Middle frontal gyrus (tissue), 1 donor: ENCODE measurements around the gene CACNA2D1.

Experiments used
- DNase-seq: peaks from one replicate; pipeline ENCODE4 v3.0.0-alpha.2; 2015; ENCODE audit warnings: low spot score; ENCODE audit errors: extremely low spot score

Gene CACNA2D1

GRCh38 chr7:82114237-82114636, 329.3 kb downstream of the CACNA2D1 start:
- DNase-seq = no peak

- DNase-seq = no peak
Observed at GRCh38 chr7:82110146-82110840, 333.3 kb downstream of the CACNA2D1 start.

- DNase-seq = no peak
Observed at GRCh38 chr7:82109288-82109687, 334.3 kb downstream of the CACNA2D1 start.

- DNase-seq = no peak
Observed at GRCh38 chr7:82106201-82106600, 337.4 kb downstream of the CACNA2D1 start.

- no peak for DNase-seq
Observed at GRCh38 chr7:82105463-82105862, 338.1 kb downstream of the CACNA2D1 start.

- no peak for DNase-seq
Observed at GRCh38 chr7:82098414-82098813, 345.2 kb downstream of the CACNA2D1 start.

GRCh38 chr7:82091126-82091684, 352.4 kb downstream of the CACNA2D1 start:
- no peak for DNase-seq

GRCh38 chr7:82087099-82087498, 356.5 kb downstream of the CACNA2D1 start:
- no peak for DNase-seq

- no peak for DNase-seq
Observed at GRCh38 chr7:82085116-82085515, 358.5 kb downstream of the CACNA2D1 start.

GRCh38 chr7:82081644-82082224, 361.8 kb downstream of the CACNA2D1 start:
- DNase-seq = no peak

- DNase-seq = no peak
Observed at GRCh38 chr7:82080254-82080927, 363.2 kb downstream of the CACNA2D1 start.

GRCh38 chr7:82079527-82079926, 364.1 kb downstream of the CACNA2D1 start:
- DNase-seq = no peak

GRCh38 chr7:82078807-82079206, 364.8 kb downstream of the CACNA2D1 start:
- no peak for DNase-seq

- no peak for DNase-seq
Observed at GRCh38 chr7:82071468-82071867, 372.1 kb downstream of the CACNA2D1 start.

- DNase-seq = no peak
Observed at GRCh38 chr7:82067628-82068264, 375.8 kb downstream of the CACNA2D1 start.

- DNase-seq = no peak
Observed at GRCh38 chr7:82057476-82057875, 386.1 kb downstream of the CACNA2D1 start.

- DNase-seq = no peak
Observed at GRCh38 chr7:82056282-82056681, 387.3 kb downstream of the CACNA2D1 start.

GRCh38 chr7:82054544-82054943, 389.0 kb downstream of the CACNA2D1 start:
- DNase-seq = no peak

- no peak for DNase-seq
Observed at GRCh38 chr7:82053453-82054032, 390.0 kb downstream of the CACNA2D1 start.

GRCh38 chr7:82051601-82052000, 392.0 kb downstream of the CACNA2D1 start:
- DNase-seq = no peak

- DNase-seq = no peak
Observed at GRCh38 chr7:82050792-82051191, 392.8 kb downstream of the CACNA2D1 start.
